GM12891 (cell line): ENCODE results near the gene LIPC.

Experiments
- DNase-seq: peaks from one replicate; pipeline ENCODE4 v3.0.0; 2011; ENCODE audit warnings: low spot score; ENCODE audit not compliant: insufficient read length
- FAIRE-seq: peaks from 2 replicates; lab custom pipeline; 2011; peaks lifted over from hg19 to GRCh38; lab: Jason Lieb, UNC
- PAX5 ChIP-seq: IDR thresholded peaks from 2 replicates; pipeline ENCODE4 v1.6.1; 2011; ENCODE audit warnings: low read length, moderate library complexity, mild to moderate bottlenecking; ENCODE audit not compliant: insufficient read depth, severe bottlenecking
- POLR2A ChIP-seq: IDR thresholded peaks from 2 replicates; pipeline ENCODE4 v1.6.1; 2011; ENCODE audit warnings: low read depth, low read length, control low read depth
- POLR2AphosphoS5 ChIP-seq: IDR thresholded peaks from 2 replicates; pipeline ENCODE4 v1.6.1; 2011; ENCODE audit warnings: low read depth, low read length, control low read depth
- POU2F2 ChIP-seq: IDR thresholded peaks from 2 replicates; pipeline ENCODE4 v1.6.1; 2011; ENCODE audit warnings: low read depth, mild to moderate bottlenecking, control low read depth, low read length, moderate library complexity
- SPI1 ChIP-seq: IDR thresholded peaks from 2 replicates; pipeline ENCODE4 v1.6.1; 2011; ENCODE audit warnings: low read depth, low read length, control low read depth
- TAF1 ChIP-seq: IDR thresholded peaks from 2 replicates; pipeline ENCODE4 v1.6.1; 2011; ENCODE audit warnings: low read depth, low read length, control low read depth

Gene LIPC

DNA sequence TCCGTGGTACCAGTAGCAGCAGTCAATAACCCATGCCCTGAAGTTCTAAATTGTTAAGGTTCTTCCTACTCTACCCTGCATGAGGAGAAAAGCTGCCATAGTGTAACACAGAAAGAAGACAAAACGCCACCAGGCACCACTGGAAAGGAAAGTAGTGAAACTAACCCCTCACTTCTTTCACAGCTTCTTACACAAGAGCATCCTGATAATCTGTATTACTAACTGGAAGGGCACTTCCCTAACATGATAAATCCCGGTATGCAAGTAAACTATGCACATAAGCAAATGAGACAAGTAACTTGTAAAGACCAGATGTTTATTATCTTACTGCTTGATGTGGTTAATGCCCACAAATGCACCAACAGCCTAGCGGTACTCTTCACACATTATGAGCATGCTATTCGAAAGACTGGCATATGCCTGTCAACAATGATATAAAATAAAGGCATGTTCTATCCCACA is 176.4 kb downstream of the LIPC start:
- no peak for TF ChIP-seq PAX5
- TF ChIP-seq POLR2A: no peak
- FAIRE-seq (no peak), DNase-seq (no peak)

GRCh38 chr15:58608711-58609110 is 176.9 kb downstream of the LIPC start:
- FAIRE-seq (no peak), DNase-seq (no peak)
- TF ChIP-seq POLR2A (no peak), PAX5 (no peak), TAF1 (no peak), POU2F2 (no peak), SPI1 (no peak), POLR2AphosphoS5 (no peak)

- no peak for DNase-seq
- FAIRE-seq: no peak
- TF ChIP-seq POLR2AphosphoS5 (no peak), POU2F2 (no peak), PAX5 (no peak), SPI1 (no peak), TAF1 (no peak), POLR2A (no peak)
Measured at GRCh38 chr15:58611731-58612676, 180.2 kb downstream of the LIPC start.

- DNase-seq (no peak), FAIRE-seq (no peak)
- no peak for TF ChIP-seq TAF1
Measured at GRCh38 chr15:58616171-58616570, 184.4 kb downstream of the LIPC start.
